AG09319 (cell line): ENCODE data around the gene TMEM205.
"Not testable (repeated sequence)": the region's sequence is repeated elsewhere in the genome, so short reads cannot be mapped to it uniquely, and the experiment has no call there.

Experiments used
- DNase-seq: peaks from one replicate; pipeline ENCODE4 v3.0.0-alpha.2; 2010; ENCODE audit warnings: low read depth; ENCODE audit errors: extremely low read depth
- CTCF ChIP-seq: IDR thresholded peaks from 2 replicates; pipeline ENCODE4 v1.5.1; 2011; ENCODE audit warnings: low read depth, mild to moderate bottlenecking, inconsistent platforms, low read length, moderate library complexity

The TMEM205 gene

GRCh38 chr19:11382898-11383705, 37.0 kb upstream of the TMEM205 start:
- no peak for DNase-seq
- TF ChIP-seq CTCF, result peak; percentile 67

GRCh38 chr19:11380653-11381537, 34.8 kb upstream of the TMEM205 start:
- peak; percentile 76 for TF ChIP-seq CTCF
- peak; percentile 84 for DNase-seq

- no peak for TF ChIP-seq CTCF
- DNase-seq, result no peak
These were observed 33.8 kb upstream of the TMEM205 start for GRCh38 chr19:11379857-11380350.

GRCh38 chr19:11379269-11379845, 33.3 kb upstream of the TMEM205 start:
- DNase-seq, result not testable (repeated sequence)

- TF ChIP-seq CTCF, result peak; percentile 59
- no peak for DNase-seq
These were observed 32.5 kb upstream of the TMEM205 start for GRCh38 chr19:11378319-11379189.

- DNase-seq, result no peak
- TF ChIP-seq CTCF, result no peak
These were observed 31.7 kb upstream of the TMEM205 start for GRCh38 chr19:11377756-11378155.

GRCh38 chr19:11377237-11377636, 31.2 kb upstream of the TMEM205 start:
- DNase-seq, result peak; percentile 45
- TF ChIP-seq CTCF, result no peak
